ENCODE data around the gene TRAPPC11.
A peak's percentile ranks its signal among the peaks of the same experiment; 100 is the strongest.
"Not testable (repeated sequence)": the region's sequence is repeated elsewhere in the genome, so short reads cannot be mapped to it uniquely, and the experiment has no call there.

The TRAPPC11 gene

GRCh38 chr4:183721207-183722081, 62.4 kb downstream of the TRAPPC11 start:
- peak; percentile 33 for DNase-seq (ENCODE audit: low read depth)

GRCh38 chr4:183722731-183723560, 63.9 kb downstream of the TRAPPC11 start:
- DNase-seq (ENCODE audit: low read depth), result peak; percentile 36

- DNase-seq (ENCODE audit: low read depth), result no peak
These were observed 64.6 kb downstream of the TRAPPC11 start for GRCh38 chr4:183723561-183724228.

- not testable (repeated sequence) for DNase-seq (ENCODE audit: low read depth)
These were observed 66.5 kb downstream of the TRAPPC11 start for GRCh38 chr4:183725585-183725984.

- DNase-seq (ENCODE audit: low read depth), result no peak
These were observed 68.4 kb downstream of the TRAPPC11 start for GRCh38 chr4:183727482-183727881.

GRCh38 chr4:183728223-183729068, 69.4 kb downstream of the TRAPPC11 start:
- DNase-seq (ENCODE audit: low read depth), result no peak

GRCh38 chr4:183729069-183729406, 69.9 kb downstream of the TRAPPC11 start:
- no peak for DNase-seq (ENCODE audit: low read depth)

- DNase-seq (ENCODE audit: low read depth), result no peak
These were observed 70.6 kb downstream of the TRAPPC11 start for GRCh38 chr4:183729430-183730328.

GRCh38 chr4:183732296-183732695, 73.2 kb downstream of the TRAPPC11 start:
- DNase-seq (ENCODE audit: low read depth), result no peak

GRCh38 chr4:183733181-183733580, 74.1 kb downstream of the TRAPPC11 start:
- DNase-seq (ENCODE audit: low read depth), result no peak

- no peak for DNase-seq (ENCODE audit: low read depth)
These were observed 79.1 kb downstream of the TRAPPC11 start for GRCh38 chr4:183738081-183738673.

- DNase-seq (ENCODE audit: low read depth), result no peak
These were observed 79.9 kb downstream of the TRAPPC11 start for GRCh38 chr4:183738961-183739360.

GRCh38 chr4:183746305-183747229, 87.5 kb downstream of the TRAPPC11 start:
- no peak for DNase-seq (ENCODE audit: low read depth)

- no peak for DNase-seq (ENCODE audit: low read depth)
These were observed 88.3 kb downstream of the TRAPPC11 start for GRCh38 chr4:183747380-183747779.

- DNase-seq (ENCODE audit: low read depth), result no peak
These were observed 89.0 kb downstream of the TRAPPC11 start for GRCh38 chr4:183747931-183748670.

GRCh38 chr4:183751106-183751505, 92.0 kb downstream of the TRAPPC11 start:
- no peak for DNase-seq (ENCODE audit: low read depth)

- no peak for DNase-seq (ENCODE audit: low read depth)
These were observed 96.5 kb downstream of the TRAPPC11 start for GRCh38 chr4:183755596-183755995.

- no peak for DNase-seq (ENCODE audit: low read depth)
These were observed 98.0 kb downstream of the TRAPPC11 start for GRCh38 chr4:183757060-183757459.
